IPS-15b (cell line): ENCODE data around the gene PCTP.

Experiments
- H3K27me3 ChIP-seq: one replicate; pipeline ENCODE4 v1.6.1; 2013; ENCODE audit warnings: low read length; ENCODE audit not compliant: control insufficient read depth, insufficient read depth
- H3K36me3 ChIP-seq: one replicate; pipeline ENCODE4 v1.6.1; 2013; ENCODE audit warnings: low read length; ENCODE audit not compliant: control insufficient read depth, insufficient read depth
- H3K4me1 ChIP-seq: one replicate; pipeline ENCODE4 v1.6.1; 2013; ENCODE audit warnings: mild to moderate bottlenecking, low read length; ENCODE audit not compliant: control insufficient read depth, insufficient read depth
- H3K4me3 ChIP-seq: one replicate; pipeline ENCODE4 v1.5.1; 2013; ENCODE audit warnings: low read depth, low read length
- H3K9ac ChIP-seq: one replicate; pipeline ENCODE4 v1.6.1; 2013; ENCODE audit warnings: low read depth, mild to moderate bottlenecking, low read length
- H3K9me3 ChIP-seq: one replicate; pipeline ENCODE4 v1.6.1; 2013; ENCODE audit warnings: mild to moderate bottlenecking, low read length; ENCODE audit not compliant: control insufficient read depth, insufficient read depth

Gene PCTP

GRCh38 chr17:55765472-55765871 lies 14.6 kb downstream of the PCTP start:
- no peaks in the 10 kb centered on the region for H3K36me3 ChIP-seq
- H3K9me3 ChIP-seq = no peaks in the 10 kb centered on the region
- no peak overlapping the region for H3K9ac ChIP-seq
- H3K4me1 ChIP-seq = no peaks in the 10 kb centered on the region
- H3K27me3 ChIP-seq = no peaks in the 10 kb centered on the region
- H3K4me3 ChIP-seq = no peak overlapping the region

GRCh38 chr17:55768936-55769624 lies 18.2 kb downstream of the PCTP start:
- Histone ChIP-seq H3K4me3 (no peak overlapping the region), H3K9me3 (no peaks in the 10 kb centered on the region), H3K9ac (no peak overlapping the region), H3K4me1 (no peaks in the 10 kb centered on the region), H3K36me3 (peaks cover 2% of the 10 kb centered on the region), H3K27me3 (no peaks in the 10 kb centered on the region)

- H3K9ac ChIP-seq = no peak overlapping the region
- no peaks in the 10 kb centered on the region for H3K27me3 ChIP-seq
- H3K4me3 ChIP-seq = no peak overlapping the region
- peaks cover 2% of the 10 kb centered on the region for H3K36me3 ChIP-seq
- no peaks in the 10 kb centered on the region for H3K4me1 ChIP-seq
- H3K9me3 ChIP-seq = no peaks in the 10 kb centered on the region
Observed at GRCh38 chr17:55769625-55770000, 18.8 kb downstream of the PCTP start.

- no peak overlapping the region for H3K4me3 ChIP-seq
- no peaks in the 10 kb centered on the region for H3K27me3 ChIP-seq
- peaks cover 4% of the 10 kb centered on the region for H3K36me3 ChIP-seq
- no peaks in the 10 kb centered on the region for H3K4me1 ChIP-seq
- no peaks in the 10 kb centered on the region for H3K9me3 ChIP-seq
- H3K9ac ChIP-seq = no peak overlapping the region
Observed at GRCh38 chr17:55770196-55770870, 19.5 kb downstream of the PCTP start.

- no peak overlapping the region for H3K4me3 ChIP-seq
- H3K4me1 ChIP-seq = no peaks in the 10 kb centered on the region
- no peaks in the 10 kb centered on the region for H3K27me3 ChIP-seq
- peaks cover 4% of the 10 kb centered on the region for H3K36me3 ChIP-seq
- no peak overlapping the region for H3K9ac ChIP-seq
- H3K9me3 ChIP-seq = no peaks in the 10 kb centered on the region
Observed at GRCh38 chr17:55772086-55772485, 21.2 kb downstream of the PCTP start.

- Histone ChIP-seq H3K27me3 (no peaks in the 10 kb centered on the region), H3K4me3 (no peak overlapping the region), H3K9me3 (no peaks in the 10 kb centered on the region), H3K4me1 (no peaks in the 10 kb centered on the region), H3K9ac (no peak overlapping the region), H3K36me3 (peaks cover 4% of the 10 kb centered on the region)
Observed at GRCh38 chr17:55773671-55774070, 22.8 kb downstream of the PCTP start.

- no peaks in the 10 kb centered on the region for H3K27me3 ChIP-seq
- H3K9ac ChIP-seq = no peak overlapping the region
- H3K9me3 ChIP-seq = no peaks in the 10 kb centered on the region
- no peak overlapping the region for H3K4me3 ChIP-seq
- H3K4me1 ChIP-seq = no peaks in the 10 kb centered on the region
- peaks cover 4% of the 10 kb centered on the region for H3K36me3 ChIP-seq
Observed at GRCh38 chr17:55774846-55775271, 24.0 kb downstream of the PCTP start.

- H3K36me3 ChIP-seq = peaks cover 4% of the 10 kb centered on the region
- H3K9me3 ChIP-seq = no peaks in the 10 kb centered on the region
- H3K9ac ChIP-seq = no peak overlapping the region
- H3K4me3 ChIP-seq = no peak overlapping the region
- no peaks in the 10 kb centered on the region for H3K27me3 ChIP-seq
- no peaks in the 10 kb centered on the region for H3K4me1 ChIP-seq
Observed at GRCh38 chr17:55776271-55776670, 25.4 kb downstream of the PCTP start.

GRCh38 chr17:55777471-55777971 lies 26.7 kb downstream of the PCTP start:
- Histone ChIP-seq H3K9ac (no peak overlapping the region), H3K4me3 (no peak overlapping the region), H3K36me3 (peaks cover 4% of the 10 kb centered on the region), H3K27me3 (no peaks in the 10 kb centered on the region), H3K4me1 (no peaks in the 10 kb centered on the region), H3K9me3 (no peaks in the 10 kb centered on the region)

GRCh38 chr17:55778389-55779118 lies 27.7 kb downstream of the PCTP start:
- Histone ChIP-seq H3K27me3 (no peaks in the 10 kb centered on the region), H3K9ac (no peak overlapping the region), H3K4me1 (no peaks in the 10 kb centered on the region), H3K9me3 (no peaks in the 10 kb centered on the region), H3K4me3 (no peak overlapping the region), H3K36me3 (peaks cover 4% of the 10 kb centered on the region)

- no peaks in the 10 kb centered on the region for H3K9me3 ChIP-seq
- no peaks in the 10 kb centered on the region for H3K27me3 ChIP-seq
- no peaks in the 10 kb centered on the region for H3K36me3 ChIP-seq
- no peak overlapping the region for H3K9ac ChIP-seq
- H3K4me1 ChIP-seq = no peaks in the 10 kb centered on the region
- H3K4me3 ChIP-seq = no peak overlapping the region
Observed at GRCh38 chr17:55783684-55784245, 32.9 kb downstream of the PCTP start.
